Left ventricle myocardium superior (tissue), 1 donor: ENCODE measurements around the gene VSX1. TPM values are rescaled to one million over a fixed set of nuclear protein-coding genes. Genes with fewer than 3 reads are reported as not detected.

ENCODE experiments used
- ATAC-seq: fragments of 200-7000 bp; cut with Tn5 transposase; one replicate; pipeline ENCODE4 v1.9.1; 2020; ENCODE audit warnings: mild to moderate bottlenecking, moderate library complexity
- DNase-seq: peaks from one replicate; pipeline ENCODE4 v3.0.0-alpha.2; 2020
- intact Hi-C: fragments of 100-400 bp; cut with micrococcal nuclease; formaldehyde crosslinking; loops from one replicate; pipeline ENCODE4 v1.11.0; 2022
- total RNA-seq: library from RNA; stranded (reverse); fragmentation: NEBNext Ultra II Directional; extraction: Animal tissue kit (Norgen Biotek cat#: 25700); gene quantifications from one replicate; pipeline ENCODE4 v1.2.1, GENCODE V29; 2021
- donor health status: DM: no; HTN: yes; CAD: no; lungs with severe emphysema.

VSX1 gene
- total RNA-seq, 1 donor from 2014 or later = not detected

DNA sequence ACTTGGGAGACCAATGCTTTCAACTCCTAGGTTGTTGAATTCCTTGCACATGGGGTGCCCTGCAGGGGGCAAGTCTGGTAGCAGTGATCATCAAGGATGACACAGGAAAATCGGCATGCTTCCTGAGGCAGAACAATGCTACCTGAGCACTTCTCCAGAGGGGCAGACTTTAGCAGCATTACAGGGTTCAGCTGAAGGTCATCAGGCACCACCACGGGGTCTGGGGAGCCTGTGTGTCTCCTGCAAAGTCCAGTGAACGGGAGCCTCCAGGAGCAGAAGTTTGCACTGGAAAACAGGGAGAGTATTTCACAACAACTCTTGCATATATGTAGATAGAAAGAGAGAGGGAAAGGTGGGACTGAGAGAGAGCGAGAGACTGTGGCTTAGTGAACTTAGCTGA is 10.2 kb downstream of the VSX1 start:
- intact Hi-C loops = loop anchor here (10.0 kb wide), 2 partner anchors 103 to 323 kb away; partner anchors contain the start of gene ABHD12
- ATAC-seq (no peak), DNase-seq (no peak)

DNA sequence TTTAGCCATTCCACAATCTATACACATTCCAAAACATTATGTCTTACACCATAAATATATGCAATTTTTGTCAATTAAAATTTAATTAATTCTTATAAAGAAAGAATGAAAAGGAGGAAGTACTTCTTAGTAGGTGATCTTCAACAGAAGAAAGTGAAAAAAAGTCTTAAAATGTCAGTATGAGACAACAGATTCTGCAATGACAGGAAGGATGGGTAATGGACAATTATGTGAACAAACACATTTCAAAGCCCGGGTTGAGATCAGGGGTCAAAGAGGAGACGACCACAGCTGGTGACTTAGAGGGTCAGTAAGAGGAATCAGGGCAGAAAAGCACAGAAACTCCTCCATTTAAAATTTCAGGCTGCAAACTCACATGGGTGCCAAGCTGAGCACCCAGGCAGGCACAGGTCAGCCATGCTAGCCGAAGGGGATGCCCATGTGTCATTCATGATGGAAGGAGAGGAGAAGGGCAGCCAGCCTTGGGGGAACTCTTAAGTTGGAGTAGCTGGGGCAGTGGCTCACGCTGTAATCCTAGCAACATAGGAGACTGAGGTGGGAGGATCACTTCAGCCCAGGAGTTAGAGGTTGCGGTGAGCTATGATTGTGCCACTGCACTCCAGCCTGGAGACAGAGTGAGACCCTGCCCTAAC is 11.0 kb downstream of the VSX1 start:
- no peak for ATAC-seq
- intact Hi-C loops = loop anchor here (10.0 kb wide), 2 partner anchors 104 to 324 kb away; partner anchors contain the start of gene ABHD12
- no peak for DNase-seq

DNA sequence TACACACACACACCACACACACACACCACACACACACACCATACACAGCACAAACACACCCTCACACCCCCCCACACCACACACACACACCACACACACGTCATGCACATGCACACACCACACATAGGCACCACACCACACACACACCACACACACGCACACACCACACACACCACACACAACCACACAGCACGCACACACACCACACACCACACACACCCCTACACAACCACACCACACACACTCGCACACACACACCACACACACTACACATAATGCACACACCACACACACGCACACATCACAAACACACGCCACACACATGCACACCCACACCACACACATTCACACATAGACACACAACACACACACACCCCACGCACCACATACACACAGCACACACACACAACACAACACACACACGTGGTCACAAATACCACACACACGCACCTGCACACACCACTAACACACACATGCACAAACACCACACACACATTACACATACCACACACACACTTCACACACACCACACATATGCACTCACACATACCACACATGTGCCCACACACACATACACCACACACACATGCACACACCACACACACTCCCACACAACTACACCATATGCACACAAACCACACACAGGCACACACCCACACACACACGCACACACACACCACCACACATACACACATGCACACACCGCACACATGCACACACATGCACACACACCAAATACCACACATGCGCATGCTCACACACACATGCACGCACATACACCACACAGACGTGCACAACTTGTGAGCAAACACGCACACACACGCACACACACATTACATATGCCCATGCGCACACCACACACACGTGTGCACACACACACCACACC is 14.6 kb downstream of the VSX1 start:
- intact Hi-C loops = no loop called here
- no peak for ATAC-seq
- DNase-seq = no peak

DNA sequence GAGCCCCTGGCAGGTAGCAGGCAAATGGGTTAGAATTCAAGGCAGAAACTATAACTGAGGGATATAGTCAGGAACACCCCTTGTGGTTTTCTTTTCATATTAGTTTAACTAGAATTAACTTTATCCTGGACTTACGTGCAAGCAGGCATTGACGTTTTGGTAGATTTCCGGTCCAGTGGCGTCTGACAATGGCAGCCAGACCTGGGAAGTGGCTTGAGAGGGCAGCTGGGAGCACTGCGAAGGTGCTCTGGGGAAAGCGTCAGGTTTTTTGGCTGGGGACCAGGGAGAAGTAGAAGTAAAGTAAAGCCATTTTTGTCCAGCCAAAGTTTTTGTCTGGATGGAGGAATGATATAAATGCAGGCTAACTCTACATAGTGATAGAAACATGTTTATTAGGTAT is 15.6 kb downstream of the VSX1 start:
- no peak for DNase-seq
- intact Hi-C loops = no loop called here
- peak; percentile 9 for ATAC-seq

DNA sequence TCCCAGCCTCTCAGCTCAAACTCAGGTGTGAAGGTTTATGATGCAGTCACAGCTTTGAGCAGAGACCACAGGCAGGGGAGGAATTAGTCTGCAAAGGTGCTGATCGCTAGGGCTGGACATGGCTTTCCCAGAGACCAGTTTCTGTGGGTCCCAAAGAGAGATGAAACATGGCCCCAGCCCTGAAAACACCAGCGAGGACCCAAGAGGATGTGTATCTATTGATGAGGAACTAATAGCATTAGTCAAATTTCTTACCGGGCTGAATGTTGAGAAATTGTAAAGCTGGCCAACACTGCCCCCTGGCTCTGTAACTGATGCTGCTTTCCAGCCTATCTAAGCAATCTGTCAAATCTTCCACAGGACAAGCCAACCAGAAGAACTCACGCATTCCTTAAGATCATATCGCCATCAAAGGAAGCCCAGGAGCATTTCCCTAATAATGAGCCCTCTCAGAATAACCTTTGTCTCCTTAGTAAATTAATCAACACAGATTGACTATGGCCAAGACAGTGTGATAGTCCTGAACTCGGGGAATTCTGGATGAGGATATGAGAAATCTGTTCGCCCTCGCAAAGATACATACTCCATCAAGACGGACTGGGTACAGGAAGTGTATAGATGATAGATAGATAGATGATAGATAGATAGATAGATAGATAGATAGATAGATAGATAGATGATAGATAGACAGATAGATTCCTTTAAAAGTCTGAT is 16.2 kb downstream of the VSX1 start:
- ATAC-seq (peak; percentile 82), DNase-seq (peak; percentile 68)
- intact Hi-C loops = loop anchor here (2.0 kb wide), 1 partner anchor 71 kb away; no protein-coding TSS in a partner anchor

DNA sequence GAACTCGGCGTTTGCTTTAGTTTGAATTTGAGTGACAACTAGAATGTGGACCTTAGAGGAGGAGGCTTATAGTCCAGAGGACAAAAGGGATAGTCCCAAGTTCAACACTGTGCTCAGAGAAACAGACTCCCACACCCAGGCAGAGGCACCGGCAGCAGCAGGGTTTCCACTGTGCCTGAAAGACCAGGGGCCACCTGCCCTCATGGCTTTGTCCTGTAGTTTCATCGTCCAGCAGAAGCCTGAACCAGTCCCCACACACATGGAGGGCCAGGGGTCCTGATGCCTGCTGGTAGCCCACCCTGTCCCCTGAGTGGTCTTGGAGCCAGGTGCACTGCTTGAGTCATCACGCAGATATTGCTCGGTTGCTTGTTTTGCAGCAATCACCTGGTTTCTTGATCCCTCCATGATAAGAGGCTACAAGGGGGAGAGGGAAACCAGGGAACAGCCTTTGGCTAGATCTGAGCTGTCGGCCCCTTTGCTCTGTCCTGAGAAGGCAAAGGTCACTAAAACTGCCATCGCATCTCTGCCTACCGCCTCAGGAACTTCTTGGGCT is 16.8 kb downstream of the VSX1 start:
- ATAC-seq (peak; percentile 18), DNase-seq (no peak)
- intact Hi-C loops = loop anchor here (2.0 kb wide), 1 partner anchor 70 kb away; no protein-coding TSS in a partner anchor

DNA sequence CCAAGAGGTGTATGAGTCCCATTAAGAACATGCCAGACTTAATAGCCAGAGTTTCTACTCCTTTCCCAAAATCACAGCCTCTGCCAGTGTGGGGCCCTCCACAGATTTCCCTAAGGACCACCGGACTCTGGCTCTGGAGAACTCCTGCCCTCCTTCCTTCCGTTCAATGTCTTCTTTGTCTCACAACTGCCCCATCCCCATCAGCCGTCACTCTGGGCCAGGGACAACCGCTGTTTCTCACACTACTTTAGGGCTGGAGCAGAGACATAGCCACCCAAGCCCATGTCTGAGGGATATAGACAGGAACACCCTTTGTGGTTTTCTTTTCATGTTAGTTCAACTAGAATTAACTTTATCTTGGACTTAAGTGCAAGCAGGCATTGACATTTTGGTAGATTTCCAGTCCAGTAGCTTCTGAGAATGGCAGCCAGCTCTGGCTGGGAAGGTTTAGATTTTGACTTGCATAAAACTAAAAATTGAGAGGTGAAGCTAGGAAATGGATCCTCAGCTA is 17.3 kb downstream of the VSX1 start:
- no peak for DNase-seq
- intact Hi-C loops = loop anchor here (2.0 kb wide), 1 partner anchor 70 kb away; no protein-coding TSS in a partner anchor
- no peak for ATAC-seq

DNA sequence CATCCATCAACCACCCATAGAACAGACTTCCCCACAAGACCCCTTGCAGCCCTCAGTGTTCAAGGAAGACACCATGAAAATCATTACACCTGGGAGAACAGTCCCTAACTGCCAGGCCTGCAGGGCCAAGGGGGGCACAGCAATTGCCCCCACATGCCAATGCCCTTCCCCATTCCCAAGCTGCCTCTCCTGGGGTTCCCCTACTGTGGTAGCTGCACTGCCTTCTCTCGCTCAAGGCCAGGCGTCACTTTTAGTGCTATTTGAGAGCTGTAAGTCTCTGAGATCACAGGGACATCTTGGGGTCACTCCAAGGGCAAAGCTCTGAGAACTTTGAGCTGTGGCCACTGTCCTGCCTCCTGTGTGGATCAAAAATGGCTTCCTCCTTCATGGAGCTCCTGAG is 18.0 kb downstream of the VSX1 start:
- no peak for DNase-seq
- intact Hi-C loops = loop anchor here (2.0 kb wide), 1 partner anchor 69 kb away; no protein-coding TSS in a partner anchor
- ATAC-seq = no peak

DNA sequence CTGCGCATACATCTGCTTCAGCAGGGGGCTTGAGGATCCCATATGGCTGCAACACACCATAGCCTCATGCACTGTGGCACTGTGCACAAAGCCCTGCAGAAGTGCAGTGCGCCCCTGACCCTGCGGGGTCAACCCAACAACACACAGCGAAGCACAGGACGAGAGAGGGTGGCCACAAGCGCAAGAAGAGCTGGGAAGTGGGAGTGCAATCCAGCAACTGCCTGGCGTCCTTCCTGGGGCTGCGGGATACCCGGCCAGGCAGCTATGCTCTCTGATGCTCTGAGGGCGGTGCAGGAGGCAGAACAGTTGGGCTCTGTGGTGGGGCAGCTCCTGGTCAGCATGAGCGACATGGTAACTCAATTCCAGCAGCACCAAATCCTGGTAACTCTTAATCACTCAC is 18.4 kb downstream of the VSX1 start:
- ATAC-seq (no peak), DNase-seq (no peak)
- intact Hi-C loops = no loop called here

DNA sequence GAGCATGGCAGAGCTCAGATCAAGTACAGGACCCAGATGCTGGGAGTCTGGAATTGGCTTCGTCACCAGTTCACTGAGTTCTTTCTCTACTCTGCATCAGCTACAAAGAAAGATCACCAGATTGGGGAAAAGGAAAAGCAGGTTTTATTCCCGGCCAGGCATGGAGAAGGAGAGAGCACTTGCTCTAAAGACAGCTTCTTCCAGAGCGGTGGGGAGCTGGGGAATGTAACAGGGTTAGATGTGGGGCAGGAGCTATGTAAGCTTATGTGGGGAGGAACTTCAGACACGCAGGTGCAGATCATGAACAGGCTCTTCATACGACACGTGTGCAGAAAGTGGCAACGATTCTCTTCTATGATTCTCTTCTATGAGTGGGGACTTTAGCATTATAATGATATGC is 19.1 kb downstream of the VSX1 start:
- ATAC-seq = no peak
- no peak for DNase-seq
- intact Hi-C loops = no loop called here

DNA sequence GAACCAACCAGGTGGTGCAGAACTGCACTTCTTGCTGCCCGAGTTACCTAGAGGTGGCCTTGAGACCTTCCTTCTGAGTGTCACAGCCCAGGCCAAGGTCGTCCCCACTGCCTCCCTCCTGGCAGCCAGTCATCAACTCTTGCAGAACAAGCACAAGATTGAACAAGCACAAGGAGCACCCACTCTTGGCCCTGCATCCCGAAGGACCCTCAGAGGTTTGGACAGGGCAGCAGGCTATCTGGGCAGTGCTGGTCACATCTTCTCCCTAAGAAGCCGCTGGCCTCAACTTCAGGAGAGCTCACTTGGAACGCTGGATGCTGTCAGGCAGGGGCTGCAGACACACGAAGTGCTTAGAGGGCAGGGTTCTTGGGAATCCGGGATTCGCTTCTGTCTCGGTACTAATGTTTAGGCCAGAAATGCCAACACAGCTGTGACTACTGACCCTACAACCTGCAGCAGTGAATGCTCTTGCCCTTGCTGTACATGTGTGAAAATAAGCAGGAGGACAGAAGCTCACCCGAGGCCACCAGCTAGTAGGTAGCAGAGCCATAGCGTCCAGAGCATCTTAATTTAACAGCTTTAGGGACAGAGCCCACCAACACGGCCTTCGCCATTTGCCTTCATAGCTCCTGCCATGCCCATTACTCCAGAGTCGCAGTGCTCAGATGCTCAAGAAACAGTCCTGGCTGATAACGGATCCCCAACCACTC is 20.0 kb downstream of the VSX1 start:
- intact Hi-C loops = no loop called here
- DNase-seq (no peak), ATAC-seq (no peak)

DNA sequence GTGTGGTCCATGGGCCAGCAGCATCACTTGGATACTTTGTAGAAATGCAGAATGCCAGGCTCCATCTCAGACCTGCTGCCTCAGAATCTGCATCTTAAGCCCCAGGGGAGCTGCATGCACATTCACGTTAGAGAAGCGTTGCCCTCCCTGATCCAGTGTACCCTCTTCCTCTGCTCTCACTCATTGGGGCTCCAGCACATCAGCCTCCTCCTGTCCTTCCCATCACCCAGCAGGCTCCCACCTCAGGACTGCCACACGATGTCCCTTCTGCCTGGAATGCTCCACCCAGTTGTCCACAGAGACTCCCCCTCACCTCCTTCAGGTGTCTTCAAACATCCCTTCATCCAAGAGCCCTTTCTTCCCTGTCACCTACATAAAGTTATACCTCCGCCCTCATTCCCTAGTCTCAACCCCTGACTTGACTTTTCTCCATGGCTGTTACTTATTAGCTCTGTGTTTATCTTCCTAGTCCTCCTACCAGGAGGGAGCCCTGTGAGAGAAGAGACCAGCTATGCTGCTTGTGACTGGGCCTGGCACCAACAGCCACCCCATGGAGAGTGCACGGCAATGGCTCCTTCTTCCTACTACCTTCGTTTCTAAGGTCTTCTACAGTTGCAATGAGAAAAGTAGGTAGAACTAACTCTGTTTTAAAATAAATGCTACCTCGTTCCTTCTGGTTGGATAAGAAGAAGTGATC is 20.7 kb downstream of the VSX1 start:
- intact Hi-C loops = no loop called here
- DNase-seq = no peak
- no peak for ATAC-seq

DNA sequence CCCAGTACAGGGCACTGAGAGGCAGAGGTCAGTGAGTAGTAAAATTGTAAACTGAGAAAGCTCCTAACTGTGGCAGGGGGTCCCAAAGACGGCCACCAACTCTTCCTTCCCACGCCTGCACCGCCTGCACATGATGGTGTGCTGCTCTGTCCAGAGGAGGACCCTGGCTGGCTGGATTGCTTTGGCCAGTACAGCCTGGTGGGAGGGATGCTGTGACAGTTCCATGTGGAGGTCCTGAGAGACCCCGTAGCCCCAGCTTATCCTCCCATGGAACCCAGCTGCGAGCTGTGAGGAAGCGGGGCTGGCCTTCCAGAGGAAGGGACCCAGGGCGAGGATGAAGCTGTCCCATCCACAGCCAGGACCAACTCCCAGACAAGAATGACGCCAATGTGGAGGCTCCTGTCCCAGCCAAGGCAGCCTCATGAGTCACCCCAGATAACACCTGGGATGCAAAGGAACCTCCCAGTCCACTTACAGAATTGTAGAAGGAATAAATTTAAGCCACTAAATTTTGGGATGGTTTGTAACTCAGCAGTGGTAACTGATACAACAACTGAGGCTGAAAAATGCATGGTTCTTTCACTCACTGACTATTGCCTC is 22.0 kb downstream of the VSX1 start:
- no peak for DNase-seq
- ATAC-seq = no peak
- intact Hi-C loops = no loop called here

DNA sequence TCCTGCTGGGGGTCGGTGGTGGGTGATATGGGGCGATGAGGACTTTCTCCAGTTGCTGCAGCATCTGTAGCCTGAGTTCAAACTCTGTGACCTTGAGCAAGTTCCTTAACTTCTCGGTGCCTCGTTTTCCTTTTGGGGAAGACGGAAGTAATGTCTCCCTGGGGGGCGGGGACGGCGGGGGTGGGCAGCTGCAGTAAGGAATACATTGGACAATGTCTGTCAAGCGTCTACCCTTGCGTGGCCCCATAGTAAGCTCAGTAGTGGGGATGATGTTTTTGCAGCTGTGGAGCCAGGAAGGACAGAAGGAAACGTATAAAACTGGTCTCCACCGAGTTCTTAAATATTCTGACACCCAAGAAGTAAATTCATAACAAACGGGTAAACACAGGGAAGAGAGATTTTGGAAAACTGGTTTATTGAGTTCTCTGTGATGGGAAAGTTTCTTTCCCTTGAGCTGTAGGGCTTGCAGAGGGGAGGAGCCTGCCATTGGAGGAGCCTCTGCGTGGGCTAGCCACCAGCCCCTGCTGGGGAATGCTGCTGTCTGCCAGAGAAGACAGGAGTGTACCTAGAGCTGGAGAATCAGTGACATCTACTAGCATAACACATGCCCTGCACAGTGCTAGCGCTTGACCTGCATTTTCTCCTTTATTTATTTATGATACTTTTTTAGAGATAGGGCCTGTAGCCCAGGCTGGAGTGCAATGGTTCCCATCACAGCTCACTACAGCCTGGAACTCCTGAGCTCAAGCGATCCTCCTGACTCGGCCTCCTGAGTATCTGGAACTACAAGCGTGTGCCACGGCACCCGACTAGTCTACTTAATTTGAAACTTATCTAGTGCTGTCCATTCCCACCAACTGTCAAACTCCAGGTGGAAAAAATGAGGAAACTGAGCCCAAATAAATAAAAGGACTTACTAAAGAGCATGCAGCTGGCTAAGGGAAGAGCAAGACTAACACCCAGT is 22.8 kb downstream of the VSX1 start:
- DNase-seq (no peak), ATAC-seq (no peak)
- intact Hi-C loops = no loop called here

DNA sequence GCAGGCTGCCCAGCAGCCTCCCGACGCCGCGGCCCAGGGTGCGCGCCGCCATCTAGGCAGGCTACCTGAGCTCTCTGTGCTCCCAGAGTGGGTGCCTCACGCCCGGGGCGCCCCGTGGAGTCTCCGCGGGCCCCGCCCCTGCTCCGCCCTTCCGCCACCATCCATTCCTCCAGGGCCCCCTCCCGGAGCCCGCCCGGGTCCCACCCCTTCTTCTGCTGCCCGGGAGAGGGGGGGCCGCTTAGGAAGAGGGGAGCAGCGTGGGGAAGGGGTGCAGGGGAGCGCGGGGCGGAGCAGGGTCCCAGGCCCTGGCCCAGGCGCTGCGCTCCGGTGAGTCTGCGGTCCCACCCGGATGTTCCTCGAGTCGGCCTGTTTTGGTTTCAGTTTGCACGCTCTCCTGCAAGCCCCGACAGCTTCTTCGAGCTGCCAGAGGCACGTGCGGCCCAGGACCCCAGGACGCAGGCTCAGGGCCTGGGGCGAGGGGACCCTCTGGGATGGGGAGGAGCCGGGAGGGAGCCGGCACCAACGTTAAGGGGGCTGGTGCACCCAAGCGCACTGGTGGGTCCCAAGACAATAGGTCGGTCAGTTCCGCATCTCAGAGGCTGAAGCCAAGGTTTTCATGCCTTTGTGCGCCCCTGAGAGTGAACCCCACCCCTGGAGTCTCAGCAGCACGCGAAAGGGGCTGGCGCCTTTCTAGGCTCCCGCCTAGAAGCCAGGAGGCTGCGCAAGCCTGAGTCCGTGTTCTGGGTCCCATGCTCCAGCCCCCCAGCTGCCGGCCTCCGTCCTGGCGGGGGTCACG is 23.7 kb downstream of the VSX1 start, which contains the start of gene ACSS1:
ACSS1 (minus strand) TSS at position 89 of the 796 bp plus-strand sequence; CDS start at position 52, 37 bp downstream.
- DNase-seq (peak; percentile 89), ATAC-seq (peak; percentile 75)
- intact Hi-C loops = no loop called here
